HG03025 (cell line): ENCODE measurements around the gene TRIM63.
"Not testable (repeated sequence)": the region's sequence is repeated elsewhere in the genome, so short reads cannot be mapped to it uniquely, and the experiment has no call there.

Experiments used
- ATAC-seq: cut with Tn5 transposase; IDR thresholded peaks from one replicate; pipeline ENCODE4 v1.9.1; 2021; ENCODE audit warnings: mild to moderate bottlenecking, moderate library complexity; ENCODE audit not compliant: unreplicated experiment, low FRiP score

Gene TRIM63

DNA sequence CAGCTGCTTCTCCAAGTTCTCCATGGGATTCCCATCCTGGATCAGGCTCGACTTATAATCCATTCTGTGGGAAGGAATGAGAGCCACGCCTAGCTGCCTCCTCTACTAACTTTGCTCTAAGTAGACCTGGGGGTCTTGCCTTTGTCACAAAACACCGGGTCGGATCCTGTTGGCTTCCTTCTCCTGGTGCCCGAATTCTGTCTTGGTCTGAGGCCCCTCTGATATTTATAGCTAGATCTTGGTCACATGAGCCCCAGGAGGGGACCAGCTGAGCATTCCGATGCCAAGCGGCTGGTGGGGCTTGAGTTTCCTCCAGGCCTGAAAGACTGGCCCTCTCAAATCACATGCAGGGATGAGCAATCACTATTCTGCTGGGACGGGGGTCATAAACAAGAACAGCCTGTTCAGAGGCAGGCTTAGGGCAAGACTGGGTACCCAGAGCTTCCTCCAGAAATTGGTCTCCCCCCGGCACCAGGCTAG, at the start of gene TRIM63:
TSS of gene TRIM63 (minus strand) at position 199 of the 480 bp plus-strand sequence. CDS start at position 63, 136 bp downstream.
- ATAC-seq, result no peak

DNA sequence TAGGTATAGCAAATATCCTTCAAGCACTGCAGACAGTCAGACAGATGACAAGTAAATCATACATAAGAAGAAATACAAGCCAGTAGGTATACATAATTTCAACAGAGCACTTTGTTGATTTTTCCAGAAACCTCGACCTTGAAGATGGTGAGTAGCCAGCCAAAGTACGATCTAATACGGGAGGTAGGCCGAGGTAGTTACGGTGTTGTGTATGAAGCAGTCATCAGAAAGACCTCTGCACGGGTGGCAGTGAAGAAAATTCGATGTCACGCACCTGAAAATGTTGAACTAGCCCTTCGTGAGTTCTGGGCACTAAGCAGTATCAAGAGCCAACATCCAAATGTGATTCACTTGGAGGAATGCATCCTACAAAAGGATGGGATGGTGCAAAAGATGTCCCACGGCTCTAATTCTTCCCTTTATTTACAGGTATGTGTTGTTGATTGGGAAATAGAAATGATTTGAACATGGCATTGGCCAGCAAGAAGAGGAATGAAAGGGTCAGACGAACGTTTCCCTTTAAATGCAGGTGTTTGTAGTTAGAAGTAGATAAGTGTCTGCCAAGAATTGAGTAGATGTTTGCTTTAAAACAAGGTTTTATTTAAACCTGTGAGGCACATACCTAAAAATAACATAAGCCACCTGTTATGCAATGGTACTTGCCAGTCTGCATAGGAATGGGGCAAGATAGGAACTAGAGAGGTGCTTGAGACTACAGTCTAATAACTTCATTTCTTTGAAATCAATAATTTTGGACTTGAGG, 46.9 kb upstream of the TRIM63 start:
- ATAC-seq, result no peak

DNA sequence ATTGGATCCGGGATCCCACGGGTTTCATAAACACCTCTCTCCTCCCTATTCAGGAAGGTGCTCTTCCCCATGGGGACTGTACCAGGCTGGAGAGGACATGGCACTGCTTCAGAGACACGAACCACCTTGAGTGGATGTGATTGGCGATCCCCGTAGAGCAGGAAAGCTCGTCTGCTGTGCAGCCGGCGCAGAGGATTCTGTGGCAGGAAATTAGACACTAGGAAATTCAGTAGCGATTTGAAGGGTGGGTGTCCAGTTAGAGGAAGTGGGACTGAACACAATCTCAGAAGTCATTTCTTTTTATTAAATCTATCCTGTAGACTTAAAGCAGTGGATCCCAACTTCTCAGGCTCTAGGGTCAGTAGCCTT, 45.0 kb upstream of the TRIM63 start:
- no peak for ATAC-seq

DNA sequence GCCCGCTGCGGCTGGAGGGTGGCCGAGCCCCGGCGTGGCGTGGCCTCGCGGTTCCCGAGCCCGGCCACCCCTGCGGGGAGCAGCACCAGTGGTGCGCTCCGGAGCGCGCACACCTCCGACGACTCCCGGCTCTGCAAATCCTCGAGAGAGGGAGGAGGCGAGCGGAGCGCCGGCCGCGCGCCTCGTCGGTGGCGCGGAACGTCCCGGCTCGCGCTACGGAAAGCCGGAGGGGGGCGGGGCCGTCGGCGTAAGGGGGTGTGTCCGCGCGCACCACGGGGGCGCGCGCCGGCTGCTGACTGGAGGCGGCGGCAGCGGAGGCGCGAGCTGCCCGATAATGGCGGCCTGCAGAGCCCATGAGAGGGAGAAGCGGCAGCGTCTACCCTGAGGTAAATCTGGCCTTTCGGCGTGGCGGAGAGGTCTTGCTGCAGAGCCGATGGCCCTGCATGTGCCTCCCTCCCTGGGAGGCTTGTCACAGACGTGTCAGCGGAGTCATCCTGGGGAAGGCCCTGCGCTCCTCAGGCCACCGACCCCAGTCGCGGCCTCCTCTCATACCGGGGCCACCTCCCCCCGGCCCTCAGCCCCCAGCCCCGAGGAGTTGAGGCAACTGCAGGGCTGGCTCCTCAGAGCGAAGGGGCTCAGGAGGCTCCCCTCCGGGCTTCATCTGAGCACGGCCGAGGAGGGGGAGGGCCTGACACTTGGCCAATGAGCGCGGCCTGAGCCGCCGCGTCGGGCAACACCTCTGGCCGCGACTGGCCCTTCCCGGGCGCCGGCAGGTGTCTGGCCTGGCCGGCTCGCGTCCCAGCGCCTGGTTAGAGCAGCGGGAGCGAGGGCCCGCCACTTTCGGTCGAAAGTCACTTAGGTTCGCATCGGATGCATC, 44.3 kb upstream of the TRIM63 start, which contains the start of gene PDIK1L:
TSS of gene PDIK1L (plus strand) at position 295 of the 877 bp plus-strand sequence. CDS start 2,485 bp downstream, outside the sequence.
- ATAC-seq, result peak; percentile 63

DNA sequence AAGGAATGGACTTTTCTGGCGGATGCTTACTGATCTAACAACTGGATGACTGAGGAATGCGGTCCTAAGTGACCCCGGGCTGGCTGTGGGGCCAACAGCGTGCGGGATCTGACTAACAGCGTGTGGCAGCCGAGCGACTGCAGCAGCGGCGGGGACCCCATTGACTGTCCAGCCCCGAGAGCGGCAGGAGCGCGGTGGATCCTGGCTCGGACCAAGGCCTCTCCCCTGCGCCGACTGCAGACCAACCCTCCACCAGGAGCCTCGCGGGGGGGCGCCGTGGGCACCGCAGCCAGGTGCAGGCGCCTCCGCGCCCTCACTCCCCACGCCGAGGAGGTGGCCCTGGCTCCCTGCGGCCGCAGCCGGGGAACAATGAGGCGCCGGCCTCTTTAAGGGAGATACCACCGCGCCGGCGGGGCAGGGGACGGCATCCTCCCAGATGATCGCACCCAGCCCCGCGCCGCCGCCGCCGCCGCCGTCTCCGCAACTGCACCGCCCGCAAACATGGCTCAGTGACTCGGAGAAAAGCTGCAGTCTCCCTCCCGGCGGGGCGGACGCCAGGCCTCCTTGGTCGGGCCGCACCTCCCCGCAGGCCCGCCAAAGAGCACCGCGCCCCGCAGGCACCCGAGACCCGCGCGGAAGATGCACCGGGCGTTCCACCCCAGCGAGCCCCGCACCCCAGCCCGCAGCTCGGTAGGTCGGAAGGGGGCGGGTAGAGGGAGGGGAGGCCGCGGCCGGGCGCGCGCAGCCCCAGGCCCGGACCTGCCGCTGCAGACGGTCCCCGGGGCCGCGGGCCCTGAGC, 43.5 kb upstream of the TRIM63 start:
- peak; percentile 36 for ATAC-seq

DNA sequence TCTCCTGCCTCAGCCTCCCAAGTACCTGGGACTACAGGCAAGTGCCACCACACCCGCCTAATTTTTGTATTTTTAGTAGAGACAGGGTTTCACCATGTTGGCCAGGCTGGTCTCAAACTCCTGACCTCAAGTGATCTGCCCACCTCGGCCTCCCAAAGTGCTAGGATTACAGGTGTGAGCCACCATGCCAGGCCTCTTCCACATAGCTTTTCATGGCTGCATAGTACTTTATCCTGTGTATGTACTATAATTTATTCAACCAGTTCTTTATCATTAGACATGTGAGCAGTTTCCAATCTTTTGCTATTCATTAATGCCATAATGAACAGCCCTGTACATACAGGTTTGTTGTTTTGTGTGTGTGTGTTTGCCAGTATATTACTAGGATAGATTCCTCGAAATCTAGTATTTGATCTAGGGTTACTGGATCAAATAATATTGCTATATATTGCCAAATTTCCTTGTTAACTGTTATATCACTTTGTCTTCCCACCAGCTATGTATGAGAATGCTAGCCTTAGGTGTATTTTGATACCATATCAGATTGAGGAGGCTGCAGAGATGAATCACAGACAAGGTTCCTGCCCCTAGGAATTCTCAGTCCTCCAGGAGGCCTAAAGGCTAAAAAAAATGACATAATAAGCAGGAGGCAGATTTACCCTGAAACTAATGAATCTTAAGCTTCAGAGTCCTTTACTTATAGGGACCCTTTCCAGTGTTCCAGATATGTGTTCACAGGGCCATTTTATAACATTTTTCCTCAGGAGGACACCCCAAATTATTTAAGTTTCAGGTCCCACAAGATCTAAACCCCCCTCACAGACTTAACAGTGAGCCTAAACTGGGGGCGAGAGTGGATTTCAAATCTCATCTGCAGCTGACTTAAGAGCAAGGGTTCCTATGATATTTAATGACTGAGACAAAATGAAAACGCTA, 42.1 kb upstream of the TRIM63 start:
- no peak for ATAC-seq

DNA sequence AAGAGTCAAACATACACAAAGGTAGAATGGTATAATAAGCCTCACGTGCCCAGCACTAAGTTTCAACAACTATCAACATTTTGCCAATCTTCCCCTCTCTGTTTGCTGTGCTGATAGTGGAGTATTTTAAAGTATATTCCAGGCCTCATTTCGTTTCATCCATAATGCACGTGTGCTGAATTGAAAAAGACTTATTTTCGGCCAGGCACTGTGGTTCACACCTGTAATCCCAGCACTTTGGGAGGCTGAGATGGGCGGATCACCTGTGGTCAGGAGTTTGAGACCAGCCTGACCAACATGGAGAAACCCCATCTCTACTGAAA, 37.8 kb upstream of the TRIM63 start:
- not testable (repeated sequence) for ATAC-seq

DNA sequence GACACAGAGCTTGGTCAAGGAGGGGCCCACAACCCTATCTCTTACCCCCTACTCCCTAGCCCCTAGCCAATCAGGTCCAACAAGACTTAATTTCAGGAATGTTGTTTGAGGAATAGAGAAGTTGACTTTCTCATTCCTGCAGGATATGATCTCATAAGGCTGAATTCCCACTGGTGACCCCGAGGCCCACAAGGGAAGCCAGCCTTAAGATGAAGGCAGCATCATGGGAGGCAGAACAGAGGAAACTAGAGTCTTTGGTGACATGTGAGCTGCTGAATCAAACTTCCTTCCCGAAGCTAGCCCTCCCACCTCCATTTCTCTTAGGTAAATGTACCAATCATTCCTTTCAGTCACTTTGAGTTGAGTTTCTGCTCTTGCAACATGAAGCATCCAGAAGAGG, 35.1 kb upstream of the TRIM63 start:
- ATAC-seq, result no peak

DNA sequence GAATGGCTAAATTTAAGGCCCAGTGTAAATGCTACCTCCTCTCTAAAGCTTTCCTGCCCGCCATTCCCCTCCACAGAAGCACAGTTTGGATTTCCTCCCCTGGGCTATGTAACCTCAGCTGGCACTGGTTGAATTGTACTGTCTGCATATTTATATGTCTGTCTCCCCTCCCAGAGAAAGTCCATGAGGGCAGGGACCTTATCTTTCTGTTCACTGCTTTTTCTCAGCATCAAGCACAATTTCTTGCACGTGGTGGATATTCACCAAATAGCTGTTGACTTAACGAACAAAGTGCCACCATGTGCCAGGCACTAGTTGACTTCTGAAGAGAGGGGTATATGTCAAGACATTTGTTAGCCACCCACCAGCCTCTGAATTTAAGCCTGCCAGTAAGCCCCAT, 34.7 kb upstream of the TRIM63 start:
- ATAC-seq, result no peak

DNA sequence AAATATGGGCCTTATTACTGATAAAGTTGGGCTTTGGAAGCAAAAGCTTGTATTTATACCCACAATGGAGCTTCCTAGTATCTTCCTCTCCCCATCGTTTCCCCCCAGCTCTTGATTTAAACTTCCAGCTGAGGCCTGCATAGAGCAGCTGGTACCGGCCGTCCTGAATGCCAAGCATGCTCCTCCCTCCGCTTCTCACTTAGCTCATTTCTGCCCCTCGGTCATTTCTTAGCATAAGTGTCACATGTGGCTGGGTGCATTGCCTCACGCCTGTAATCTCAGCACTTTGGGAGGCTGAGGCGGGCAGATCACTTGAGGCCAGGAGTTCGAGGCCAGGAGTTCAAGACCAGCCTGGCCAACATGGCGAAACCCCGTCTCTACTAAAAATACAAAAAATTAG, 32.8 kb upstream of the TRIM63 start:
- ATAC-seq, result not testable (repeated sequence)

DNA sequence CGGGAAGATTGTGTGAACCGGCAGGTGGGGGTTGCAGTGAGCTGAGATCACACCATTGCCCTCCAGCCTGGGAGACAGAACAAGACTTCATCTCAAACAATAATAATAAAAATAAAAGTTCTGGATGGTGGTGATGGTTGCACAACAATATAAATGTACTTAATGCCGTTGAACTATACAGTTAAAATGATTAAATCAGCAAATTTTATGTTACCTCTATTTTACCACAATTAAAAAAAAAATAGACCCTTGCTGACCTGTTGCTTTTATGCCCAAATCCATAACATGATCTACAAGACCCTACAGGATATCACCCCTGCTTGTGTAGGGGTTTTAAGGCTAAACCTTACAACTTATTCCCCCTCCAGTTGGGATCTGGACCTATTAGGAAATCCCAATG, 32.4 kb upstream of the TRIM63 start:
- no peak for ATAC-seq

DNA sequence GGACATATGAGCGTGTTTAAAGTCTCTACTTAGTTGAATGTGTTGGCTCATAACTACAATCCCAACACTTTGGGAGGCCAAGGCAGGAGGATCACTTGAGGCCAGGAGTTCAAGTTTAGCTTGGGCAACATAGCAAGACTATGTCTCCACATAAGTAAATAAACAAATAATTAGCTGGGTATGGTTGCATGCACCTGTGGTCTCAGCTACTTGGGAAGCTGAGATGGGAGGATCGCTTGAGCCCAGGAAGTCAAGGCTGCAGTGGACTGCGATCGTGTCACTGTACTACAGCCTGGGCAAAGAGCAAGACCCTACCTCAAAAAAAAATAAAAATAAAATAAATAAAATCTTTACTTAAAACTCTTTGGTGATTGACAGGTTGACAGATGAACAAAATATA, 31.2 kb upstream of the TRIM63 start:
- ATAC-seq, result no peak

DNA sequence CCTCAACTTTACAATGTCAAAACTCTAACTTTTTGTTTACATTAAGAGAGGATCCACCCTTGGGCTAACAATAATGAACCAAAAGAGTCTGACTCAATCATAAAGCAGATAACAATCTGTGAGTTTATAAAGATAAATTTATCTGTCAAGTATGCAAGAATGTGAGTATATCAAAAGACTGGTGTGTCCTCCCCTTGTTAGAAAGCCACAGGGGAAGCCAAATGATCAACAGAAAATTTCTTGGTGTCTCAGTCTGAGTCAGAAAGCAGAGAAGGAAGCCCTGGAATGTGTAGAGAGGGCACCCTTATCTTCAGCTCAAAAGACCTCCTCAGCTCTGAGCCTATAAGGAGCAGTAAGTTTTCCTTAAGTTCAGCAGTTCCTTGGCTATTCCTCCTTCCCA, 30.3 kb upstream of the TRIM63 start:
- ATAC-seq, result no peak

DNA sequence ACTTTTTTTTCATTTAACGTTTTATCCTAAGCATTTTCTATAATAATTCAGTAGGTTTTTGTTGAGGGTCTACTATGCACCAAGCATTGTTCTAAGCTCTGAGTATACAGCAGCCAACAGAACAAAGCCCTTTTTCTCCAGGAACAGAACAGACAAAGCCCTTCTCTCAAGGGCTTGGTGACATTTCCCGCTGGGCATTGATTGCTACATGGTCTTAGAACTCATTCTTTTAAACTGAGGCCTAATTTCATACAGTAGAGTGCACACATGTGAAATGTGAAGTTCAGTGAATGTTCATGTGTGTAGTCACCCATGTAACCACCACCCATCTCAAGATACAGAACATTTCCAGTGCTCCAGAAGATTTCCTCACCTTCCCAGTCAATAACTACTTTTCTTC, 29.0 kb upstream of the TRIM63 start:
- ATAC-seq, result no peak

DNA sequence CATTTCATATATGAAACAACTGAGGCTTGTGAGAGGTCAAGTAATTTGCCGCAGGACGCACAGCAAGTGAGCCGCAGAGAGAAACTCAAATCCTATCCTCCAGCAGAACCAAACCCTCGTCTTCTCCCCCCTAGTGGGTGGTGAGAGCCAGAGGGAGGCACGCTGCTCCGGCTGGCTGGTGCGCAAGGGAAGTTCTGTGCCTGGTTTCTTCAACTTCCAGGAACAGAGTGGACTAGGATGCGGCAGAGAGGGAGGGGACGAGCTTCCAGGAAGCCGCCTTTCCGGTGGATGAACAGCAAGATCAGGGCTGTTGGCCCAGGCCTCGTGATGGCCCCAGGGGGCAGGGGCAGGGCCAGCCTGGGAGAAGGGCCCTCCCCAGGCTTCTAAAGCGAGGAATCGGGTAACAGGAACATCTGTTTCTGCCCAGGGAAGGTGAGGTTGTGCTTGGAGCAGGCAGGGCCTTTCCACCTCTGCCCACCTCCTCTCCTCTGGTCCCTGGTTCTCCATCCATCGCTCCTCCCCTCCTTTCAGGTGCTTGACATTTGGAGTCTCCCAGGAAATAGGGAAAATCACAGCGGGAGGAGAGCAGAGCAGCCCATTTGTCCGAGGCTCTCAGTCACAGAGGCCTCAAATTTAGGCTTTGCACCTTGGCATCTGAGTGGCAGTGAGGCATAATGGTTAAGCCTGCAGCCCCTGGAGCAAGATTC, 27.4 kb upstream of the TRIM63 start:
- ATAC-seq, result no peak

DNA sequence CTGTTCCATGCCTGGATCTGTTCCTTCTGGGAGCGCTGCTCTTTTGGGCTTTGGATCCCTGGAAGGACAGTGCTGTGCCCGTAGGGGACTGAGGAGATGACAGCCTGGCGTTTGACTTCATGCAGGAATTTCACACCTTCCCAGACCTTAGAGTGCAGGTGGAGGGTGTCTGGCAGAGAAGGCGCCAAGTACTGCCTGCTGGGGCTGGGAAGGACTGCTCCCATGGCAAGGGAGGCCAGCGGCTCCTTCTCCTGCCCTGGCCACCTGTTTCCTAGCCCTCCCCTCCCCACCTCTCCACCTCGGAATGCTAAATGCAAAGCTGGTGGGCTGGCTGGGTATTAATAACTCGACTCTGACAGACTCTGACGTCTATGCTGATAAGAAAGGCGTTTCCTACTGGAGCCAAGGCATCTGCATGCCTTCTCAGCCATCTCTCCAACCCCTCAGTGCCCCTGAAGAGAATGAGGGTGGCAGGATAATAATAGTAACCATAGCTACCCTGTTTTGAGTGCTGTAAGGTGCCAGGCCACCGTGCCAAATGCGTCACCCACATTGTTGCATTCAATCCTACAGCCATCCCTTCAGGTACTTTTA, 26.7 kb upstream of the TRIM63 start:
- ATAC-seq, result no peak

DNA sequence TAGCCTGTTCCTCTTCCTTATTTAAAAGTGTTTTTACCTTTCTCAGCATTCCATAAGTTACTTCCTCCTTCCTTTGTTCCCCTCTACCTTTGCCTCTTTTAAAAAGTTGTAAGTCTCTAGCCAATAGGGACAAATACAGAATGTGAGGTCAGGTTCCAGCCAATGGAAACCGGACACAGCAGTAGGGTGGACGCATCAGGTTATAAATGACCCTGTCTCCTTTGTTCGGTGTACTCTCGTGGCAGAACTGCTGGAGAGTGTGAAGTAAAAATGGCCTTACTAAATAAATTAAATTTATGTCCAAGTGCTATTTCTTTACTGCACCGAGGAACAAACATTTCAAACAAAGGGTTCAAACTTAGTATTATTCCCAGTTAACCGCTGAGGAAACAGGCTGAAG, 26.1 kb upstream of the TRIM63 start:
- not testable (repeated sequence) for ATAC-seq

DNA sequence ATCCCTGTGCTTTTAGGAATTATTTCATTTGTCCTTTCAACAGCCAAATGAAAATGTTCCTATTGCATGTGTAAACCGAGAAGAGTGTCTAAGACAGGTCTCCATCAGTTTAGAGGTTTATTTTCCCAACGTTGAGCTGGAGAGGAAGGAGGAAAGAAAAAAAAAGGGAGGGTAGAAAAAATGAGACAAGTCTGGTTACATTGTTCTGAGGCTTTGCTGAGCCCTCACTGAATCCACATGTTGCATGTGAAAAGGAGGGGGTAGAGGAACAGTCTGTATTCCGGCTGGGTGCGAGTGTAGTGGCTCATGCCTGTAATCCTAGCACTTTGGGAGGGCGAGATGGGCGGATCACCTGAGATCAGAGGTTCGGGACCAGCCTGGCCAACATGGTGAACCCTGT, 25.0 kb upstream of the TRIM63 start:
- no peak for ATAC-seq

DNA sequence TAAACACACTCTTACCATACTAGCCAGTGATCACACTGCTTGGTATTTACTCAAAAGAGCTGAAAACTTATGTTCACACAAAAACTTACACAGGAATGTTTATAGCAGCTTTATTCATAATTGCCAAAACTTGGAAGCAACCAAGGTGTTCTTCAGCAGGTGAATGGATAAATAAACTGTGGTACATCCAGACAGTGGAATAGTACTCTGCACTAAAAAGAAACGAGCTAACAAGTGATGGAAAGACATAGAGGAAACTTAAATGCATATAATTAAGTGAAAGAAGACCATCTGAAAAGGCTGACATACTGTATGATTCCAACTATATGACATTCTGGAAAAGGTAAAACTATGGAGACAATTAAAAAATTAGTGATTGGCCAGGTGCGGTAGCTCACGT, 23.5 kb upstream of the TRIM63 start:
- ATAC-seq, result no peak
